ENCODE results near the gene FYB1.

GRCh38 chr5:39231705-39232525 is 12.6 kb upstream of the FYB1 start:
- TF ChIP-seq CTCF (conservative IDR thresholded peaks at IDR 0.05; ENCODE audit: low read length): no peak
- TF ChIP-seq EZH2phosphoT487 (IDR thresholded peaks at IDR 0.05; ENCODE audit: borderline replicate concordance, low read depth, low read length): no peak
